Erythroblast (primary cell): ENCODE measurements around the gene NHS.

Experiments used
- GATA1 ChIP-seq: IDR thresholded peaks from 2 replicates; pipeline ENCODE4 v1.6.1; 2011; ENCODE audit warnings: low read depth, mild to moderate bottlenecking, control low read depth, low read length, moderate library complexity
- POLR2A ChIP-seq: IDR thresholded peaks from 2 replicates; pipeline ENCODE4 v1.6.1; 2011; ENCODE audit warnings: mild to moderate bottlenecking, low read length

- no peak for TF ChIP-seq POLR2A
- TF ChIP-seq GATA1, result no peak
Observed at GRCh38 chrX:17375637-17376430, 834 bp downstream of the NHS start.
